Upper lobe of right lung (tissue), 1 donor: Measurements from ENCODE around the gene CIC. TPM values are rescaled to one million over a fixed set of nuclear protein-coding genes. Genes with fewer than 3 reads are reported as not detected.

ENCODE experiments used
- ATAC-seq: fragments of 200-7000 bp; cut with Tn5 transposase; one replicate; pipeline ENCODE4 v1.9.1; 2020; ENCODE audit warnings: mild to moderate bottlenecking, moderate library complexity
- DNase-seq: peaks from one replicate; pipeline ENCODE4 v3.0.0-alpha.2; 2020
- H3K27ac ChIP-seq: fragments of 200-600 bp; one replicate; pipeline ENCODE4 v1.8.0; 2022
- H3K27me3 ChIP-seq: fragments of 200-600 bp; one replicate; pipeline ENCODE4 v1.8.0; 2022; ENCODE audit warnings: mild to moderate bottlenecking
- H3K36me3 ChIP-seq: fragments of 200-600 bp; one replicate; pipeline ENCODE4 v1.8.0; 2022
- H3K4me1 ChIP-seq: fragments of 200-600 bp; one replicate; pipeline ENCODE4 v1.8.0; 2022
- H3K4me3 ChIP-seq: fragments of 200-600 bp; one replicate; pipeline ENCODE4 v1.8.0; 2022; ENCODE audit warnings: mild to moderate bottlenecking
- H3K9me3 ChIP-seq: fragments of 200-600 bp; one replicate; pipeline ENCODE4 v1.8.0; 2022
- intact Hi-C: fragments of 100-400 bp; cut with DNase I; formaldehyde crosslinking; loops from one replicate; pipeline ENCODE4 v1.11.0; 2022
- total RNA-seq: library from RNA; stranded (reverse); fragmentation: NEBNext Ultra II Directional; extraction: Animal tissue kit (Norgen Biotek cat#: 25700); gene quantifications from one replicate; pipeline ENCODE4 v1.2.1, GENCODE V29; 2021
- TF ChIP-seq, protein P1 (sequence below): fragments of 200-600 bp; IDR thresholded peaks from one replicate; pipeline ENCODE4 v1.8.0; 2022; ENCODE audit warnings: antibody characterized with exemption
- donor health status: DM: no; HTN: yes; CAD: no; lungs with severe emphysema.

The CIC gene
- total RNA-seq, 1 donor from 2014 or later: 76.7 TPM

DNA sequence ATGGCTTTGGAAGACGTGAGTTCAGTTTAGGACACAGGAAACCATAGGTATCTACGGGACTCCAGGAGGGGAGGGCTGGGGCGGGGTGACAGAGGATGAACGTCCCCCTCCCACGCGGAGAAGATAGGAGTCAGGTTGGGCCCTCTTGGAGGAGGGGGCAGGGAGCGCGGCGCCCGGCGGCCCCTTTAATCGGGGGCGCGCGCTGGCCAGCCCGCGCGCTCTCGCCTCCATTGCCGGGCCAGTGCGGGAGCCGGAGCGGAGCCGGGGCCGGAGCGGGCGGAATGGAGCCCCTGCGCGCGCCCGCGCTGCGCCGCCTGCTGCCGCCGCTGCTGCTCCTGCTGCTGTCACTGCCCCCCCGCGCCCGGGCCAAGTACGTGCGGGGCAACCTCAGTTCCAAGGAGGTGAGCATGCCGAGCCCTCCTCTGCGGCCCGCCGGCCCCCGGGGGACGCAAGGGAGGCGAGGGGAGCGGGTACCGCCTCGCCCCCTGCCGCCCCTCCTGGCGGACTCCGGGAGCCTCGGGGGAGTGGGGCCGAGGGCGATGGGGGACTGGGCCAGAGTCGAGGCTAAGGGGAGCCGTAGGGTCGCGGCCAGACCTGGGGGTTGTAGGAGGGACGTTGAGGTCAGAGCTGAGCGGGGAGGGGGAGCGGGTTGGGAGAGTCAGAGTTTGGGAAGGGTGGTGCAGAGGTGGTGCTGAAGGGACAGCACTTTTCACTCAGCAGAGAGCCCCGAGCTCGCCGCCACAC lies 44.2 kb downstream of the CIC start, which contains the start of gene TMEM145:
TMEM145 (plus strand) TSS at position 214 of the 744 bp plus-strand sequence; CDS start at position 282, 68 bp downstream.
- intact Hi-C loops: no loop called here
- no peaks in the 10 kb centered on the region for H3K36me3 ChIP-seq
- no peaks in the 10 kb centered on the region for H3K9me3 ChIP-seq
- ATAC-seq (peak; percentile 68), DNase-seq (no peak)
- H3K4me1 ChIP-seq: peaks cover 5% of the 10 kb centered on the region
- peaks cover 36% of the 10 kb centered on the region for H3K27me3 ChIP-seq
- H3K27ac ChIP-seq: no peak within 1 kb of the TSS
- TF ChIP-seq, protein P1, sequence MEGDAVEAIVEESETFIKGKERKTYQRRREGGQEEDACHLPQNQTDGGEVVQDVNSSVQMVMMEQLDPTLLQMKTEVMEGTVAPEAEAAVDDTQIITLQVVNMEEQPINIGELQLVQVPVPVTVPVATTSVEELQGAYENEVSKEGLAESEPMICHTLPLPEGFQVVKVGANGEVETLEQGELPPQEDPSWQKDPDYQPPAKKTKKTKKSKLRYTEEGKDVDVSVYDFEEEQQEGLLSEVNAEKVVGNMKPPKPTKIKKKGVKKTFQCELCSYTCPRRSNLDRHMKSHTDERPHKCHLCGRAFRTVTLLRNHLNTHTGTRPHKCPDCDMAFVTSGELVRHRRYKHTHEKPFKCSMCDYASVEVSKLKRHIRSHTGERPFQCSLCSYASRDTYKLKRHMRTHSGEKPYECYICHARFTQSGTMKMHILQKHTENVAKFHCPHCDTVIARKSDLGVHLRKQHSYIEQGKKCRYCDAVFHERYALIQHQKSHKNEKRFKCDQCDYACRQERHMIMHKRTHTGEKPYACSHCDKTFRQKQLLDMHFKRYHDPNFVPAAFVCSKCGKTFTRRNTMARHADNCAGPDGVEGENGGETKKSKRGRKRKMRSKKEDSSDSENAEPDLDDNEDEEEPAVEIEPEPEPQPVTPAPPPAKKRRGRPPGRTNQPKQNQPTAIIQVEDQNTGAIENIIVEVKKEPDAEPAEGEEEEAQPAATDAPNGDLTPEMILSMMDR: no peak
- peak within 1 kb of the TSS; percentile 36 for H3K4me3 ChIP-seq

DNA sequence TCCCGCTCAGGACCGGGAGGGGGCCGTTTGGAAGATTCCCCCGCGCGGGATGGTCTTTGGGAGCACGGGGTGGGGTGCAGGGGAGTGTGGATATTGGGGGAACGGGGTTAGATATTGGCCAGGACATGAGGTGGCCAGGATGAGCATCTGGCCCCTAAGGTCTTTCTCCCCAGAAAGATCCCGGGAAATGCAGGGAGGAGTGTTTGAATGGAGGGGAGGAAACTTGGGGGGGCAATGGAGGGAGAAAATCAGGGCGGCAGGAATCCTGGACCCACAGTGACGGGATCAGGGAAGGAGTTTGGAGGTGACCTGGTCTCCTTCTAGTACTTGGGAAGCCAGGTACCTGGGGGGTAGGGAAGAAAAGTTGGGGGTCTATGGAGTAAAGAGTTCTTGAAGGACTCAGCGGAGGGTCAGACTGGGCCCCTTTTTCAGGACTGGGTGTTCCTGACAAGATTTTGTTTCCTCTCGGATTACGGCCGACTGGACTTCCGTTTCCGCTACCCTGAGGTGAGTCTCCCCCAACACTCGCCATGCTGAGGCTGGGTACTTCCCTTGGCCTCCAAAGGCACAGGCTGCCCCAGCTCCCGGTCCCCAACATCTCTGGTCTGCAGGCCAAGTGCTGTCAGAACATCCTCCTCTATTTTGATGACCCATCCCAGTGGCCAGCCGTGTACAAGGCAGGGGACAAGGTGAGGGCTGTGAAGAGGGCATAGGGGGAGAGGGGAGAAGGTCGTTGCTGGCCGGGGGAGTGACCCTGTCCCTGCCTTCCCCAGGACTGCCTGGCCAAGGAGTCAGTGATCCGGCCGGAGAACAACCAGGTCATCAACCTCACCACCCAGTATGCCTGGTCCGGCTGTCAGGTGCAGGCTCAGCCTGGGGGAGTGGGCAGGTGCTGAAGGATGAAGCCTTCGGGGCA lies 45.0 kb downstream of the CIC start:
- no peaks in the 10 kb centered on the region for H3K36me3 ChIP-seq
- peaks cover 36% of the 10 kb centered on the region for H3K27me3 ChIP-seq
- no peak overlapping the region for H3K4me3 ChIP-seq
- no peak for DNase-seq
- TF ChIP-seq, protein P1: no peak
- no peak for ATAC-seq
- no peak overlapping the region for H3K27ac ChIP-seq
- peaks cover 5% of the 10 kb centered on the region for H3K4me1 ChIP-seq
- intact Hi-C loops: no loop called here
- H3K9me3 ChIP-seq: no peaks in the 10 kb centered on the region

DNA sequence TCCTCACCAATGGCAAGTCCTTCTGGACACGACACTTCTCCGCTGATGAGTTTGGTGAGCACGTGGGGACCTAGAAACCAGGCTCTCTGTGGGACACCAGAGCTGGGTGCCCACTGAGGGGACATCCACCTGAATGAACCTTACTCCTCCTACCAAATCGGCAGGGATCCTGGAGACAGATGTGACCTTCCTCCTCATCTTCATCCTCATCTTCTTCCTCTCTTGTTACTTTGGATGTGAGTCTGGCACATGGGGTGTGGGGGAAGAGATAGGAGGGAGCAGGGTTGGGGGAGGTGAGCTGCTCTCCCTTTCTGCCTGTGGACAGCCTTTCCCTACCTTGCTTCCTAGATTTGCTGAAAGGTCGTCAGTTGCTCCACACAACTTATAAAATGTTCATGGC lies 46.0 kb downstream of the CIC start:
- DNase-seq: no peak
- H3K4me1 ChIP-seq: peaks cover 5% of the 10 kb centered on the region
- intact Hi-C loops: no loop called here
- H3K27ac ChIP-seq: no peak overlapping the region
- TF ChIP-seq, protein P1: no peak
- no peak for ATAC-seq
- H3K4me3 ChIP-seq: no peak overlapping the region
- H3K36me3 ChIP-seq: no peaks in the 10 kb centered on the region
- H3K9me3 ChIP-seq: no peaks in the 10 kb centered on the region
- peaks cover 36% of the 10 kb centered on the region for H3K27me3 ChIP-seq

DNA sequence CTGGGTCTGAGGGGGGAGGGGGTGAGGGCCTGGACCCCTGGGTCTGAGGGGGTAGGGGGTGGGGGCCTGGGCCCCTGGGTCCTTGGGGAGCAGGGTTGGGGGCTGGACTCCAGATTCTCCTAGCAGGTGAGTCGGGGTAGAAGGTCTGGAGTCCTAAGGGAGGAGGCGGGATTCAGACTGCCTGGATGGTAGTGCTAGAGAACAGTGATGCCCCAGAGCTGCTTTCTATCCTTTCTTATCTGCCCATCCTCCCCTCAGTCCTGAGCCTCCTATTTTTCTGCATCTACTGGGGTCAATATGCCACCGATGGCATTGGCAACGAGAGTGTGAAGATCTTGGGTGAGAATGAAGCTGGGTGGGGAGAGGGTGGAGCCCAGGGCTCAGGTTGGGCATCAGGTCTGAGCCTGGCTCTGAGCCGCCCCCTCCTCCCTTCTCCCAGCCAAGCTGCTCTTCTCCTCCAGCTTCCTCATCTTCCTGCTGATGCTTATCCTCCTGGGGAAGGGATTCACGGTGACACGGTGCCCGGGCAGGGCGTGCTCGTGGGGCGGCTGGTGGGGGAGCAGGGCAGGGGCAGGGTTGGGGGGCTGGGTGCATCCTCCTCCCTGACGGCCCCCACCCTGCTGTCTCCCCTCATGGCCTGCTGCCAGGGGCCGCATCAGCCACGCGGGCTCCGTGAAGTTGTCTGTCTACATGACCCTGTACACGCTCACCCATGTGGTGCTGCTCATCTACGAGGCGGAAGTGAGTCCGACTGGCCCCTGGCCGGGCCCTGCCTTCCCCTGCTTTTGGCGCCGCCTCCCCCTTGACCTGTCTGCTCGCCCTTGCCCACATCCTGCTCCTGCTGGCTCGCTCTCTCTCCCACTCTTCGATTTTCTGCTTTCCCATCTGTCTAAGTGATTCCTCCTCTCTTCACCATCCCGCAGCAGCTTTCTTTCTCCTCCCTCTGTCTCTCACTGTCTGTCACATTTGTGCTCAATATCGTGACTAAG lies 47.5 kb downstream of the CIC start:
- intact Hi-C loops: no loop called here
- H3K4me1 ChIP-seq: peaks cover 5% of the 10 kb centered on the region
- no peaks in the 10 kb centered on the region for H3K9me3 ChIP-seq
- ATAC-seq (peak; percentile 74), DNase-seq (peak; percentile 80)
- no peaks in the 10 kb centered on the region for H3K36me3 ChIP-seq
- peaks cover 29% of the 10 kb centered on the region for H3K27me3 ChIP-seq
- peak overlapping the region; percentile 2 for H3K4me3 ChIP-seq
- H3K27ac ChIP-seq: no peak overlapping the region
- TF ChIP-seq, protein P1: no peak

DNA sequence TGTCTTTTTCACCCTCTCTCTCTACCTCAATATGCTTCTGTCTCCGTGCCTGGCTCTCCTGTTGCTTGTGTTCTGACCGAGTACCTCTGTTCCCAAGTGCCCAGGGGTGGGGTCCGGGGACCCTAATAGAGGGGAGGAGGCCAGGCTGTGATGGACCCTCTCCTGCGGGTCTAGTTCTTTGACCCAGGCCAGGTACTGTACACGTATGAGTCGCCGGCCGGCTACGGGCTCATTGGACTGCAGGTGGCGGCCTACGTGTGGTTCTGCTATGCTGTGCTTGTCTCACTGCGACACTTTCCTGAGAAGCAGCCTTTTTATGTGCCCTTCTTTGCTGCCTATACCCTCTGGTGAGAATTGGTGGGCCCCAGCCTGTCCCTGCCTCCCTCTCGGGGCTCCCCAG lies 48.5 kb downstream of the CIC start:
- Histone ChIP-seq H3K4me3 (no peak overlapping the region), H3K36me3 (no peaks in the 10 kb centered on the region), H3K9me3 (no peaks in the 10 kb centered on the region), H3K4me1 (peaks cover 5% of the 10 kb centered on the region), H3K27me3 (peaks cover 21% of the 10 kb centered on the region), H3K27ac (no peak overlapping the region)
- ATAC-seq (no peak), DNase-seq (no peak)
- intact Hi-C loops: no loop called here
- TF ChIP-seq, protein P1: no peak
